Spleen (tissue), 11 donors: ENCODE results near the gene MASP2. TPM values are rescaled to one million over a fixed set of nuclear protein-coding genes. Genes with fewer than 3 reads are reported as not detected.
A peak's percentile ranks its signal among the peaks of the same experiment; 100 is the strongest.

Experiments used
- DNase-seq: peaks from one replicate; pipeline ENCODE4 v3.0.0-alpha.2; 2020
- H3K27ac ChIP-seq, 8 donors: fragments of 200-600 bp; sonication (generic) in 7 of 8; 1 replicate in 4 of 8; 2 replicates in 4 of 8; pipeline versions ENCODE4 v1.5.0 to v1.8.0; 2016 to 2021; ENCODE audit warnings: inconsistent platforms in 4 of 8, mild to moderate bottlenecking in 4 of 8, moderate library complexity in 1 of 8
- H3K27me3 ChIP-seq, 7 donors: fragments of 200-600 bp; sonication (generic) in 6 of 7; replicated peaks in 1 of 7; 1 replicate in 4 of 7; 2 replicates in 3 of 7; pipeline versions ENCODE4 v1.5.0 to v1.8.0; 2016 to 2021; ENCODE audit warnings: inconsistent platforms in 3 of 7, mild to moderate bottlenecking in 1 of 7
- H3K36me3 ChIP-seq, 6 donors: fragments of 200-600 bp; sonication (generic) in 5 of 6; 1 replicate in 4 of 6; 2 replicates in 2 of 6; pipeline versions ENCODE4 v1.5.0 to v1.8.0; 2016 to 2021; ENCODE audit warnings: inconsistent platforms in 2 of 6
- H3K4me1 ChIP-seq, 6 donors: fragments of 200-600 bp; sonication (generic) in 5 of 6; 1 replicate in 3 of 6; 2 replicates in 3 of 6; pipeline versions ENCODE4 v1.5.0 to v1.8.0; 2016 to 2021; ENCODE audit warnings: inconsistent platforms in 3 of 6
- H3K4me3 ChIP-seq, 8 donors: fragments of 200-600 bp; sonication (generic) in 7 of 8; 1 replicate in 4 of 8; 2 replicates in 4 of 8; pipeline versions ENCODE4 v1.5.0 to v1.8.0; 2016 to 2021; ENCODE audit warnings: inconsistent platforms in 4 of 8, mild to moderate bottlenecking in 4 of 8, moderate library complexity in 2 of 8
- H3K9me3 ChIP-seq, 8 donors: fragments of 200-600 bp; sonication (generic) in 7 of 8; 1 replicate in 4 of 8; 2 replicates in 4 of 8; pipeline versions ENCODE4 v1.5.0 to v1.8.0; 2016 to 2021; ENCODE audit warnings: inconsistent platforms in 4 of 8
- CTCF ChIP-seq, 11 experiments: fragments of 200-600 bp in 7 of 11; fragments of 450-650 bp in 4 of 11; sonication (generic) in 4 of 11; IDR thresholded peaks in 8 of 11; conservative IDR thresholded peaks in 3 of 11; 1 replicate in 7 of 11; 2 replicates in 4 of 11; pipeline versions ENCODE4 v1.4.0 to v1.8.0; 2016 to 2021; ENCODE audit warnings: antibody characterized with exemption in 11 of 11, inconsistent platforms in 4 of 11, mild to moderate bottlenecking in 1 of 11
- POLR2A ChIP-seq, 3 donors: fragments of 450-650 bp; IDR thresholded peaks; one replicate each; pipeline ENCODE4 v1.5.1; 2017; ENCODE audit warnings: antibody characterized with exemption in 3 of 3, mild to moderate bottlenecking in 1 of 3
- POLR2AphosphoS5 ChIP-seq, 3 donors: sonication (generic); formaldehyde crosslinking; IDR thresholded peaks; one replicate each; pipeline ENCODE4 v1.5.1; 2017; ENCODE audit warnings: antibody characterized with exemption in 3 of 3
- WGBS, 5 donors: extraction: QIAGEN DNeasy Blood & Tissue Kit in 3 of 5; methylation state at CpG; one replicate each; pipeline versions ENCODE4 v1.1.5 to v1.1.7; 2013 to 2018; 5-methylcytosine and 5-hydroxymethylcytosine counted together
- intact Hi-C: fragments of 100-400 bp; cut with DNase I; formaldehyde crosslinking; loops from one replicate; pipeline ENCODE4 v1.15.0; 2023; ENCODE audit warnings: low total_unique reads
- polyA plus RNA-seq, 3 donors: library from polyadenylated mRNA; stranded (reverse); fragments of 200-250 nt; gene quantifications; one replicate each; pipeline ENCODE4 v1.2.1, GENCODE V29; 2013
- total RNA-seq, 7 donors: library from RNA; depleted of rRNA in 3 of 7; stranded (reverse); fragments of >200 nt in 3 of 7; fragmentation: NEBNext Ultra II Directional in 4 of 7; extraction: Animal tissue kit (Norgen Biotek cat#: 25700) in 4 of 7; gene quantifications; one replicate each; pipeline versions ENCODE4 v1.1.0 to v1.2.1, GENCODE V29; 2016 to 2021
- donor health status: healthy with polysubstance abuse.
- donor health status: DM: no; HTN: no; CAD: no; lungs with moderate emphysema.
- donor health status: DM: no; HTN: no; CAD: no.
- donor health status: Bipolar disorder and iron deficiency.
- donor health status: healthy.
- donor health status: DM: no; HTN: no; CAD: no.
- donor health status: DM: yes; HTN: yes; CAD: no.

The MASP2 gene
- total and polyA plus RNA-seq, 10 donors: 0.06 TPM; not detected in 9

DNA sequence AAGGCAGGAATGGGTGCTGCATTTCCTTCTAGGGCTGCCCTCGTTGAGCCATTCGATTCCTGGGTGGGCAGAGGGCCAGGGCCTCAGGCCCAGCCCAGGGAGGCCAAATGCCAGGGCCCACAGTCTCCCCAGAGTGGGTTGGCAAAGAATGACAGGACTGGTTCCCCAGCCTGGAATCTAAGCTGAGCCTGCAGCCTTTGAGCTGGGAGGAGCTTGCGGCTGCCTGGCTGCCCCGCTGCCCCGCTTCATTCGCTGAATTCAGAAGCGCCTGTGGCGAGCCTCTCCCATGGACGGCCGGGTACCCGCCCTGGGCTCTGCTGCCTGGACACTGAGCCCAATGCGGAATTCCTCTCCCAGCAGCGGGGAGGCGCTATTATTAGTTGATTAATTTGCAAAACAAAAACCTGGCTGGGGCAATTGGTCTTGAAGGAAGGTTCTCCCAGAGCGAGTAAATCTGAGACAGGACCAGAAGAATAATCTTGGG, 66.9 kb downstream of the MASP2 start:
- TF ChIP-seq POLR2AphosphoS5 (IDR thresholded peaks at IDR 0.05): peak in 2 of 3 donors; percentile 7
- TF ChIP-seq CTCF (IDR thresholded peaks at IDR 0.05 in 8 of 11, conservative IDR thresholded peaks at IDR 0.05 in 3 of 11): no peak
- Histone ChIP-seq H3K9me3 (no peaks in the 10 kb centered on the region), H3K4me1 (peaks cover 0 to 13% (median 0%) of the 10 kb centered on the region in 6 donors), H3K27ac (no peak overlapping the region), H3K27me3 (peaks cover 0 to 63% (median 9%) of the 10 kb centered on the region in 7 donors), H3K4me3 (no peak overlapping the region), H3K36me3 (no peaks in the 10 kb centered on the region)
- 34 to 55% (median 38%) methylated on average over 15 of the region's 15 CpGs for WGBS, 5 donors
- intact Hi-C loops: no loop called here
- DNase-seq: no peak

- TF ChIP-seq POLR2A (IDR thresholded peaks at IDR 0.05) (no peak), POLR2AphosphoS5 (IDR thresholded peaks at IDR 0.05) (no peak), CTCF (IDR thresholded peaks at IDR 0.05 in 8 of 11, conservative IDR thresholded peaks at IDR 0.05 in 3 of 11) (no peak)
- intact Hi-C loops: no loop called here
- Histone ChIP-seq H3K27me3 (peaks cover 0 to 63% (median 9%) of the 10 kb centered on the region in 7 donors), H3K9me3 (no peaks in the 10 kb centered on the region), H3K27ac (no peak overlapping the region), H3K4me1 (peaks cover 0 to 13% (median 0%) of the 10 kb centered on the region in 6 donors), H3K36me3 (no peaks in the 10 kb centered on the region), H3K4me3 (no peak overlapping the region)
- WGBS, 5 donors: 64 to 72% (median 70%) methylated on average over 13 of the region's 13 CpGs
- no peak for DNase-seq
Measured at GRCh38 chr1:10979483-10979920, 67.5 kb downstream of the MASP2 start.

GRCh38 chr1:10978719-10979118, 68.3 kb downstream of the MASP2 start:
- Histone ChIP-seq H3K27me3 (peaks cover 0 to 69% (median 9%) of the 10 kb centered on the region in 7 donors), H3K9me3 (no peaks in the 10 kb centered on the region), H3K4me3 (no peak overlapping the region), H3K4me1 (peaks cover 0 to 13% (median 0%) of the 10 kb centered on the region in 6 donors), H3K27ac (no peak overlapping the region), H3K36me3 (no peaks in the 10 kb centered on the region)
- no peak for DNase-seq
- 42 to 63% (median 51%) methylated on average over 4 of the region's 4 CpGs for WGBS, 5 donors
- no peak for TF ChIP-seq POLR2A (IDR thresholded peaks at IDR 0.05)
- TF ChIP-seq CTCF (IDR thresholded peaks at IDR 0.05 in 8 of 11, conservative IDR thresholded peaks at IDR 0.05 in 3 of 11): no peak
- TF ChIP-seq POLR2AphosphoS5 (IDR thresholded peaks at IDR 0.05): no peak
- intact Hi-C loops: no loop called here

Other genes starting within 250 kb of the MASP2 start
- 100 to 1,000 TPM; 126 to 243 (median 147) TPM for gene TARDBP, start 34.6 kb downstream of the MASP2 start, total RNA-seq
- 100 to 1,000 TPM in 1 of 3 donors, 10 to 100 TPM in 2; 88.0 to 123 (median 92.4) TPM for gene TARDBP, start 34.6 kb downstream of the MASP2 start, polyA plus RNA-seq
- 10 to 100 TPM; 42.0 to 85.5 (median 46.2) TPM for gene SRM, start 12.8 kb upstream of the MASP2 start, total RNA-seq
- 100 to 1,000 TPM in 1 of 3 donors, 10 to 100 TPM in 2; 91.9 to 114 (median 98.6) TPM for gene SRM, start 12.8 kb upstream of the MASP2 start, polyA plus RNA-seq
- 10 to 100 TPM; 48.2 to 66.3 (median 58.6) TPM for gene EXOSC10, start 52.6 kb upstream of the MASP2 start, total RNA-seq
- gene EXOSC10, start 52.6 kb upstream of the MASP2 start, polyA plus RNA-seq: 10 to 100 TPM; 27.5 to 49.6 (median 39.2) TPM
- not detected for gene ANGPTL7, start 142.1 kb upstream of the MASP2 start, total RNA-seq
- 1 to 10 TPM in 1 of 3 donors, under 1 TPM in 1, not detected in 1; 0.18 to 1.7 TPM for gene ANGPTL7, start 142.1 kb upstream of the MASP2 start, polyA plus RNA-seq
- gene MTOR, start 215.3 kb upstream of the MASP2 start, total RNA-seq: 10 to 100 TPM; 28.4 to 50.9 (median 37.5) TPM
- gene MTOR, start 215.3 kb upstream of the MASP2 start, polyA plus RNA-seq: 10 to 100 TPM; 12.5 to 16.5 (median 14.6) TPM
- 10 to 100 TPM; 14.2 to 18.5 (median 18.0) TPM for gene UBIAD1, start 226.0 kb upstream of the MASP2 start, total RNA-seq
- gene UBIAD1, start 226.0 kb upstream of the MASP2 start, polyA plus RNA-seq: 1 to 10 TPM; 6.8 to 9.7 (median 7.8) TPM